HuH-7 (cell line): ENCODE data around the gene ENPP7.
A peak's percentile ranks its signal among the peaks of the same experiment; 100 is the strongest.

Experiments
- DNase-seq: peaks from one replicate; pipeline ENCODE4 v3.0.0; 2011; ENCODE audit warnings: low spot score

Gene ENPP7

DNA sequence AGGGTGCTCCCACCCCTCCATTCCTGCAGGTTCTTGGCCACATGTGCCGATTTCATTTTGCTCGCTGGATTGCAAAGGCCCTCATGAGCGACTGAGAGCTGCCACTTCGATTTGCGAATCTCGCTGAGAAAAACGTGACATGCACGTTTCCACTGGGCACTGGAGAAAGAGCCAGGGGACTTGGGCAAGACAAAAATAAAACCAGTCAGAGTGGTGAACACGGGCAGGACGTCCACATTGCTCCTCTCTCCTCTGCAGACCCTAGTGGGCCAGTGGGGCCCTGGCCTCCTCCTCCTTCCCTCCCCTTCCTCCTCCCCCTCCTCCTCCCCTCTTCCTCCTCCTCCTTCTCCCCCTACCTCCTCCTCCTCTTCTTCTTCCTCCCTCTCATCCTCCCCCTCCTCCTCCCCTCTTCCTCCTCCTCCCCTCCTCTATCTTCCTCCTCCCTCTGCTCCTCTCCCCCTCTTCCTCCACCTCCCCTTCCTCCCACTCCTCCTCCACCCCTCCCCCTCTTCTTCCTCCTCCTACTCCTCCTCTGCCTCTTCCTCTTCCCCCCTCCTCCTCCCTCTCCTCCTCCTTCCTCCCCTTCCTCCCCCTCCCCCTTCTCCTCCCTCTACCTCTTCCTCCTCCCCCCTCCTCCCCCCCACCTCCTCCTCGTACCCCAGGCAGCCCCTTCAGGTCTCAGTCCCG lies 28.1 kb upstream of the ENPP7 start:
- no peak for DNase-seq

DNA sequence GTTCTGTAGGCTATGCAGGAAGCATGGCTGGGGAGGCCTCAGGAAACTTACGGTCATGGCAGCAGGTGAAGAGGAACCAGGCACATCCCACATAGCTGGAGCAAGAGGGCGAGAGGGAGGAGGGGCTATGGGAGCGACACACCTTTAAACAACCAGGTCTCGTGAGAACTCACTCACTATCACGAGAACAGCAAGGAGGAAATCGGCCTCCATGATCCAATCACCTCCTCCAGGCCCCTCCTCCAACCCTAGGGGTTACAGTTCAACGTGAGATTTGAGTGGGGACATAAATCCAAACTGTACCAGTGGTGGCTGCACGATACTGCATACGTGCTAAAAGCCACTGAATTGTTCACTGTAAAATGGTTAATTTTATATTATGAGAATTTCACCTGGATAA lies 26.1 kb upstream of the ENPP7 start:
- no peak for DNase-seq

DNA sequence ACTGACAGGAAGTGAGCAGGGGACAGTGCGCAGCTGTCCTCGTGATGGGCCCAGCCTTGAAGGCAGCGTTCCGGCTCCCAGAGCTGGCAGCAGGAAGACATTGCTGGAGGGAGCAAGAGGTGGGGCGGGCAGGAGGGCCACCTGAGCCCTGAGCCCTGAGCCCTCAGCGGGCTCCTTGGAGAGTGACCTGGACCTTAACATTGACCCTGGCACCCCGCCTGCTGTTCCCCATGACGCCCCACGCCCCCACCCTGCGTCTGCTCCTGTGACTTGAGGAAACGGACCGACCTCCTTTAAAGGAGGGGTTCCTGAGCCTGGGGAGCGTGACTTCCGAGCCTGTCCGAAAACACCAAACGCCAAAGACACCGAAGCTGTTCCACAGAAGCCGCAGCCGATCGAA lies 25.1 kb upstream of the ENPP7 start:
- DNase-seq: no peak

DNA sequence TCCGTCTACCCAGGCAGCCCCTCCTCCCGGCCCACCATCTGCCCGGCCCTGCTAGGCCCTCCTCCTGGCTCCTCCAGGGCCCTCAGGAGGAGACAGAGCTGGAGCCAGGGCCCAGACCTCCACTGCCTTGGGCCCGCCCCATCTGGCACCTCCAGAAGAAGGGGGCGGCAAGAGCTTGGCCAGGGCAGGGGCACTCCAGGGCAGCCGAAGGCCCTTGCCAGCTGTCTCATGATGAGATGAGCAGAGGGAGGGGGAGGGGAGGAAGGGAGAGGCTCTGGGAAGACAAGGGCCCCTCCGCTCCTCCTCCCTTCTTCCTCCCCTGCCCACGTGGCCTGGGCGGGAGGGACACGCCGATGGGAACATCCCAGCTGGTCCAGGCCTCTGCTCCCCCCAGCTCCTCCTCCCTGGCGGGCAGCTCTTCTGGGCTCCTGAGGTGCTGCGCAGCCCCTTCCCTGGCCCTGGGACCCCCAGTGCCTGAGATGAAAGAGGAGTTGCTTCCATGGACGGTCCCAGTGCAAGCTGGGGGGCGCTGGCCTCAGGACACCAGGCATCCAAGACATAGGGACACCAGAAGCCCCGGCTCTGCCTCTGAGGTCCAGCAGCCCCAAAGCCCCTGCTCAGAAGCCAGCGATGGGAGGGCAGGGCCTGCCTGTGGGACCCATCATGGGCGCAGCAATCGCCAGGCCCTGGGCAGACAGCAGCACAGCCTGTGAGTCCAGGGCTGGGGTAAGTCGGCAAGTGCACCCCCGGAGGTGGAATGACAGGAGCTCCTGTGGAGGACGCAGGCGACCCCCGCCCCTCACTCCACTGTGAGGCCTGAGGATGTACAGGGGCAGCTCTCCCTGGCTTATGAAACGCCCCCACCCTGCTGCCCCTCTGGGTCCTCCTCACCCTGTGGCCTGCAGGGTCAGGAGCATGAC lies 23.6 kb upstream of the ENPP7 start:
- DNase-seq: no peak

DNA sequence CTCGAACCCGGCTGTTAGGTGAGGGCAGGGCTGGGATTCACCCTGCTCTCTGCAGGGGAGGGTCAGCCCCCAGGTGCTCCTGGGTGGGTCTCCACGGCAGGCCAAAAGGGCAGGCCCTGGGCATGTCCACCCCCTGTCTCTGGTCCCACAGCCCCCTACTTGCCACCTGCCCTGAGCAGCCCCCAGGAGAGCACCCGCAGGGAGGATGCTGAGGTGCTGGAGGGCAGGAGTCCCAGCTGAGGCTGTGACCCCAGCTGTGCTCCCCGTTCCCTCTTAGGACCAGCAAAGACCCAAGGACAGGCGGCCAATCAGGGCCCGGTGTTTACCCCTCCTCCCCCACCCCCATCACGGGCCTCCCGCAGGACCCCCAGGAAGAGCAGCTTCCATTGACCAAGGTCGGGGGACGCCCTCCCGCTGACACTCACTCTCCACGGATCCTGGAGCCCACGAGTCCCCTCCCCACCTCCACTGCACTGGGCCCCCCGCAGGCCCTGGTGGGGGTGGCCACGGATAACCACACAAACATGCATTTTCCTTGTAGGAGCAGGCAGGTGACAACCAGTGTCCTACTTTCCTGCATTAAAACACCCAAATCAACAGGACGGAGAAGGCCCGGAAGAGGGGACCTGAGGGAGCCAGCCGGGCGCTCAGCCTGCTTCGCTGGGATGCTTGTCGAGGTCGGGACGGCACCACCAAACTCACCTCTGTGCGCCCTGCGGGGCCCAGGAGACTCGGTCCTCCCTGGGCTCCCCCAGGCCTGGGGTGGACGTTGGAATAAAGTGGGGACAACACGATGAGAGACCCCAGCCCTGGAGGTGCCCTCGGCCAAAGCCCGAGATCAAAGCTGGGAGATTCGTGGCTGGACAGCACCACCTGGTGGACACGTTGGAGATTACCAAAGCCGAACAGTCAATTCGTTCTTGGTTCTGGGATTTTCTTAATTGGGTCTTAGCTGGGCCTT lies 22.5 kb upstream of the ENPP7 start:
- peak; percentile 80 for DNase-seq

DNA sequence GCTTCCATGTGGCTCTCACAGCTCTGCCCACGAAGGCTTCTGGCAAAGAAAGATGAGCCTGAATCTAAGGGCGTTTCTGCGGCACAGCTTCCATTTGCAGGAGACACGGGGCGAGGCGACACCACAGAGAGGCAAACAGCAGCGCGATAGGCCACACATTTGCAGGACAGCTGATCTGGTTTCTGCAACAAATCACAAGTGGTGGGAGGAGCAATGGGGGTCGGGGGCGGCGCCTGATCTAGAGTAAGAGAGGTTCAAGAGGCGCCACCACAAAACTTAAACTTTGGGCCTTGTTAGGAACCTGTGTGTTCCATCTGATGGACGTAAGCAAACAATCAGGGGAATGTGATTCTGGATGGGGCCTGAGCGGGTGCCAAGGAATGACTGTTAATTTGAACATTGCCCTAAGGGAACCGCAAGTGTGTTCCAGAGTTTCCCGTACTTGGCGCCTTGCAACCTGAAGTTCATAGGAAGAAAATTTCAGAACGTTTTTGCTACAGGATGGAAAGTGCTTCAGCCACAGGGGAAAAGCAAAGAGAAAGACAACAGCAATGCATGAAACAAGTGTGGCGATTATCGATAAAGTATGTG lies 18.9 kb upstream of the ENPP7 start:
- DNase-seq: no peak

DNA sequence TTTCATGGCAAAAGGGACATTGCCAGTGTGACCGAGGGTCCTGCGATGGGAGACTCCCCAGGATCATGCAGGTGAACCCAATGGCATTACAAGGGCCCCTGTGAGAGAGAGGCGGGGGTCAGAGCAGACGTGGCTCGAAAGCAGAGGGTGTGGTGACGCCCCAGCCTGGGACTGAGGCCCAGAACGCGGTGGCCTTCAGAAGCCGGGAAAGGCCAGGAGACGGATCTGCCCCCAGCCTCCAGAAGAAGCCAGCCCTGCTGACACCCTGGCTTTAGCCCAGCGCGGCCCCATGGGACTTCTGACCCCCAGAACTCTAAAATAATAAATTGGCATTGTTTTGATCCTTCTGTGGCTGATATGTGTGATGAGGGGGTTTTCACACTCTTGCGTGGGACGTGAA lies 17.4 kb upstream of the ENPP7 start:
- no peak for DNase-seq

DNA sequence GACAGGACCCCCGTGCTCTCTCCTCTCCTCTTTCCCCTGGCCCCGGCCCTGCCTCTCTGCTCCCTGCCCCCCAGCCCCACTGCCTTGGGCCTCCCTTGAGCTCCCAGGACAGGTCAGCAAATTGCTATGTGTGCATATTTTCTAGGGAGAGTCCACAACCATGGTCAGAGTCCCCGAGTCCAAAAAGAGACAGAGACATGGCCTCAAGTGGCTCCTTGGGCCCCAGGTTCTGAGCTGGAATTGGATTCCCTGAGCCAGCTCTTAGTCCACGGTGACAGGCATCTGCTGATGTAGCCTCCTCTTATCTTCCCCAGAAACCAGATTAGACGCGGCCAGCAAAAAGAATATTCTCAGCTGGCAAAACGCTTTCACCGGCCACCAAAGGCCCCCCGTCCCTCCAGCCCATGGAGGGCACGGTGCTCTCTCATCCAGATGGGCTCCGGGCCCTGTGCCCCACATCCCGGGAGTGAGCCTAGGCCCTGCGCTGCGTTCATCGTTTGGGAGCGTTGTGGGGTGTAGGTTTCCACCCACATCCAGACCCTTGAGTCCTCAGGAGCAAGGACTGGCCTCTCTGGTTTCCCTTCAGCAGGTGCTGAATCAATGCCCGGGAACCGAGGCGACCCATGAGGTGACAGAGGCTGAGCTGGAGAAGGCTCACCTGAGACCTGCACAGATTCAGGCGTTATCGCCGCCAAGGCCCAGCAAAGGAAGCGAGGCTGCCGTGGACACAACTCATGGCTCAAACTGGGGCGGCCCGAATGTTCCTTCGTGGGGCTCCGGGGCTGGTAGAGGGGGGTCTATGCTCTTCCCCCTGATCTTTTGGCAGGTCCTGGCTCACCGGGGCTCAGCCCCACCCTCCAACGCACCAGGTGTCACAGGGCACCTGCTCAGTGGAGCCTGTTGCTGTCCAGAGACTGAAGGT lies 16.3 kb upstream of the ENPP7 start:
- no peak for DNase-seq

DNA sequence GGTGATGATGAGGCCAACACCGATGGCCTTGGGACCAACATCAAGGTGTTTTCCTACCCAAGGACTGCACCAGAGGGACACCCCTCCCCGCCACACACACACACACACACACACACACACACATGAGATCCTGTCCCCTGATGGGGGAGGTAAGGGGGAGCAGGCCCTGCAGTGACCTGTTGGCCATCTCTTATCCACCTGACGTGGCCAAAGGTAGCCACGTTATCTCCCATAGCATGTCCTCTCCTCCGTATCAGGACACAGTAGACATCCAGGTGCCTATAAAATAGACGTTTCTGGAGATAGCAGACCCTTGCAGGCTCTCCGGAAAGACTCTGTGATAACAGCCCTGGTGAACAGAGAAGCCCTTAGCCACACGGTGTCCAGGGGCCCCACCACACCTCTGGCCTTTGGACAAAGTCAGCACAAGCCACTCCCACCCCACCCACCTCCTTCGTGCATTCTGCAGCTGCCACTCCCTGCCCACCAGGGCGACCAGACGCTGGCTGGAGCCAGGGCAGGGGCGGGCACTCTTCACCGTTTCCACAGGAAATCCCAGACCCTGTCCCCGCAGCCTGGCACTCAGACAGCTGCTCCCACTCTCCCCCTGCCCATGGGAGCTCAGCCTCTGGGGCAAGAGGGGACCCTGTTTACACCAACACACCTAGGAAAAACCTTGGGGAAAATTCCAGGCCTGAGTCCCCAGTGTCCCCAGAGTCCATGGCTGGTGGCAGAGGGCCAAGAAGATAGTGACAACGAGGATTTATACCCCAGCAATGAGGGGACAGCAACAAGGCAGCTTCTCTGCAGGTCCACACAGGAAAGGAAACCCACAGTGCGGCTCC lies 15.4 kb upstream of the ENPP7 start:
- DNase-seq: peak; percentile 73

DNA sequence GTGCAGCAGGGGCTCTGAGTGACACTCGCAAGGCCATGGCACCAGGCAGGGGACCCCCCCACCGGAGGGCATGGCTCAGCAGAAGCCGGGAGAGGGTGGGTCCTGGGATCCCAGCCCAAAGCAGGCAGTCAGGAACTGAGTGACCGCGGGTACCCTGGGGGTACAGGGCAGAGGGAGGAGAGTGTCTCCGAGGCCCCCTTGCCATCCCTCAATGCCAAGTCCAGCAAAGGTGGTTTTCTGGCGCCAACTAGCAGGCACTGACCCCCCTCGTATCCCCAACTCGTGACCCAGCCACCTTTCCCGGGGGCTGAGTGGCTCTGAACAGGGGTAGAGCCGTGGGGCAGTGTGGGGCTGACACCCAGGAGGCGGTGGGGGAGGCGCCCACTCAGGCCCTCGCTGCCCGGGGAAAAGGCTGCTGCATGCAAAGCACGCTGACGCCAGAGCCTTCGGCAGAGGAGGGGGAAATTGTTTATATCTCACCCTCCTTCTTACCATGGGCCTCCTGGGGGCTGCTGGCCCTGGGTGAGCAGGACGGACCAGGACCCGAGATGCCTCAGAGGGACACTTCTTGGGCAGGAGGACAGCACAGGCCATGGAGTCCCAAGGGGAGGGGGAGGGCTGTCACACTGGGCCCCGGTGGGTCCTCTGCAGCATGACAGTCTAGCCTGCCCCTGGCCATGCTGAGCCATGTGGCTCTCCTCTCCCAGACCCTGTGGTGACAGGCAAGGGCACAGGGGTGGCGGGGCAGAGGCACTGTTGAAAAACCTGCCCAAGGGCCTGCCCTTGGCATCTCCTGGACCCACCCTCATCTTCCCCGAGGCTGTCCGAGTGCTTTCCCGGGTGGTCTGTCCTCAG lies 14.6 kb upstream of the ENPP7 start:
- no peak for DNase-seq

DNA sequence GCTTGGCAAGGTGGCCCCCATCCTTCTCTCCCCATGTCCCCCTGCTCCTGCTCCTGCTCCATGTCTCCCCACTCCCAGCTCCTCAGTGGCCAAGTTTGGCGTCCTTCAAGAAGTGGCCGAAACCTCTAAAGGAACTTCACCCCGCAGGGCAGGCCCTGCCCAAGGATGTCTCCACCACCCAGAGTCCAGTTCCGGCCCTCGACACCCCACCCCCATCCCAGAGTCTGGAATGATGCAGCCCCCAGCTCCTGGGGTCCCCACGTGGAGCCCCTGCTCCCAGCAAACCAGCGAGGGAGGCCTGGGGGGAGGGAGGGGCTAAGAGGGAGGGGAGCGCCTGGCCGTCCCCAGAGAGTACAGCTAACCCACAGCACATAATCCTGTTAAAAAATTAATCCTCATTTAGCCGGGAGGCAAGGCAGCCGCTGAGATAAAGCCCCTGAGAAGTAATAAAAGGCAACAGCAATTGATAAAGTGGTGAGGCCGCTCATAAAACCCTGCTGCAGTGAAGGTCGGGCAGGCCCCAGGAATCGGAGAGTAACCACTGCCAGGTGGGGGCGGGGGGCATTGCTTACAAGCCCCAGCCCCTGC lies 9.9 kb upstream of the ENPP7 start:
- DNase-seq: no peak

DNA sequence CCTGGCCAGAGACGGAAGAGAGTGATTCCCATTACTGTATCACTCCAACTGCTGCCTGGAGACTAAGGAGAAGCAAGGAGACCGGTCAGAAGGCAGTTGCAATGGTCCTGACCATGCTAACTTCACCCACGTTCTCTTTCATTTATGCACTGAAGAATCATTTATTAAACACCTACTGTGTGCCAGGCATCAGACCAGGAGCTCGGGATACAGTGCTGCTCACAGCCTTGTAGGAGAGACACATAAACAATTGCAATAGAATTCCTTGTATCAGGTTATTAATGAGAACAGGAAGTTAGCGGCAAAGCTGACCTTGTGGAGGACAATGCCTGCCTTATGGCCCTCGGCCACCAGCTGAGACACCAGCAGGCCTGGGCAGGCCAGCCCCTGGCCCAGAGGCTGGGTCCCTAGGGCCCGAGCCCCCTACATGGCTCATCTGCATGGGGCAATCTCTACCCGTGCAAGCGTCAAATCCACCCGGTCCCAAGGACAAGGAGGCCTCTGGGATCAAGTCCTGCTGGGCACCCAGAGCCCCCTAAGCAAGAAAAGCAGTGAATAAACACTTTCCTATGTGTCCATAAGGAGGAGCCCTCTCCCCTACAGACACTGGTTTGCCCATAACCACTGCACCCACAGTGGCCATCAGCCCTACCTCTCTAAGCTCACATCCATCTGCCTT lies 8.6 kb upstream of the ENPP7 start:
- peak; percentile 90 for DNase-seq

DNA sequence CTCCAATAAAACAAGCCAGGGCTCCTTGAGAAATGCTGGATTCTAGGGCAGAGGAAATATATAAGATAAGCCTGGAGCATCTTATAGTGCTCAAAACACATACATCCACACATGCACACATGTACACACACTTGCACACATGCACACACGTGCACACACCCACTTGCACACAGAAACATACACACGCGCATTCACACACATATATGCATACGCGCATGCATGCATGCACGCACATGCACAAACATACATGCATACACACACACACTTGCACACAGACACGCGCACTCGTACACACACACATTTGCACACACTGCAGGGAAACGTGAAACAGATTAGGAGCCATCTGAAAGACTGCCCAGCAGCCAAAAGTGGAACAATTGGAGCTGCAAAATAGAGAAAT lies 8.0 kb upstream of the ENPP7 start:
- no peak for DNase-seq

DNA sequence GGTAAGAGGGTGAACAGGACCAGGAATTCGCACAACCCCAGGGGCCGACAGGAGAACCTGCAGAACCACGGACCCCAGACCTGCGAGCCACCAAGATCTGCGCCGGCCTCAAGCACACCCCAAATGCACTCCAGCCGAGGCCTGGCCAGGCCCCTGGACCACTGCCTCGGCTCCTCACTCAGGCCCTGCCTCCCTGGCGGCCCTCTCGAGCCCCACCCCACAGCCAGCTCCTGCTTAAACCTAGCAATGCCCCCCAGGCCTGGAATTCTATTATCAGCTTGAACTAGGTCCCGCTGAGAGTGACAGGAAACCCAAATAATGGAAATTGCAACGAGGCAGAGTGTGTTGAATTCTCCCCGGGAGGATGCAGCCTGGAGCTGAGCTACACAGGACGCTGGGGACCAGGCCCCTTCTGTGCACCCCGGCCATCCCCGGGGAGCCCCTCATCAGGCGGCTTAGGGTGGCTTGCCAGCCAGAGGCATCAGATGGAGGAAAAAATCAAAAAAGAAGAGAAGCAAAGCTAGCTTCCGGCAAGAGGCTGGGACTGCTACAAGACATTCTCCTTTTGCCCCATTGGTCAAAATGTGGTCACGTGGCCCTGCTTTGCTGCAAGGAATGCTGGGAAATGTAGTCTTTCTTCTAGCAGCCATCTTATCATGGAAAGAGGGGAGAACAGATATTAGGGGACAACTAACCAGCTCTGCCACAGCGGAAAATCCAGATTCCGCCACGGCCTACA lies 2.4 kb upstream of the ENPP7 start:
- peak; percentile 99 for DNase-seq

DNA sequence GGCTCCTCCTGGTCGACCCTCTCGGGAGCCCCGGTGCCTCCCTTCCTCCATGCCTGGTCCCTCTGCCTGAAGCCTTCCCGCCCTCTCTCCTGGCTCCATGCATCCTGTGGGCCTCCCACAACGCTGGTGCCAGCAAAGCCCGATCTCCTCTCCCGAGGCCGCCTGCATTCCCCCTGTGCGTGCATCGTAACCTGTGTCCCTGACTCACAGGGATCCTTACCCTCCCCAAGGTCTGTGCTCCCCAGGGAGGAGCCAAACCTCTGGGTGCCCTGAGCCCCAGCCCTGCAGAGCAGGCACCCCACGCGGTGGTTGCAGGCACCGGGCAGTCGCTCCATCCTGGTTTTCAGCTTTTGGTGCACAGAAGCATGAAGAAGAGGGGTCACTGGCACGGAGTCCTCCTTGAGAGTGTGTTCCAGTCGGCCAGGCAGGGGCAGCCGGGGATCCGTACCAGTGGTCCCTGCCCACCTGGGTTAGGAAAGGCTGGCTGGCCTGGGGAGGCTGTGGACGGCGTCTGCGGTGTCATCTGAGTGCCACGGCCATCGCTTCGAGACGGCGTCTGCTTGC lies 1.8 kb upstream of the ENPP7 start:
- no peak for DNase-seq

DNA sequence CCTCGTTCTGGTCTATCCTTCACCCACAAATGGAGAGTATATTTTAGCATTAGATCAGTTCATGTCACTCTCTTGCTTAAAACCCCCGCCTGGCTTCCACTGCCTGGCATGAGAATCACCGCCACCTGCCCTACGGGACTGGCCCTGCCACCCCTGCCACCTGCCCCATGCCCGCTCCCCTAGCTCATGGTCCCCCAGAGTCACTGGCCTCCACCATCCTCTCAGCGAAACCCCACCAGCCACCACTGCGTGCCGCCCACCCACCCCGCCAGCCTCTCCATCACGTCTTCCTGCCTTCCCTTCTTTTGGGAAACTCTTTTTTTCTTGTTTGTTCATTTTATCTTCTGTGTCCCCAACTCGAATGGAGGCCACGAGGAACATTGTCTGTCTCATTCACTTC lies 982 bp upstream of the ENPP7 start:
- DNase-seq: no peak

DNA sequence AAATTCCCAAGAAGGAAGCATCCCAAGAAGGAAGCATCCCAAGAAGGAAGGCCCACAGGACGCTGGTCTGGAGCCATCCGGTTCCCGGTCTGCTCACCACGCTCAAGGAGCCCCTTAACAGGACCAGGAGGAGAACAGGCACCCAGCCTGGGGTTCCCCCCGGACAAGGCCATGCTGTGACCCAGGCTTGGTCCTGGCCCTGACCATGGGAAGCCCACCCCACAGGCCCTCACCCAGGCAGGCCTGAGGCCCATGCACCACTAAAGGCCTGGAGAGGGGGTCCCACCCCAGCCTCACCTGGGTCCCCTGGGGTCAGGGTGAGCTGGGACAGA lies 340 bp upstream of the ENPP7 start:
- no peak for DNase-seq
